A549 (cell line): ENCODE measurements around the gene TCP11L1.

Source experiments
- BHLHE40 ChIP-seq: IDR thresholded peaks from 2 replicates; pipeline ENCODE4 v1.6.1; 2012; ENCODE audit warnings: low read depth, low read length, inconsistent platforms
- CTCF ChIP-seq: fragments of >200 bp; sonication (Bioruptor Twin); formaldehyde crosslinking; IDR thresholded peaks from 3 replicates; pipeline ENCODE4 v1.5.1; 2016
- EP300 ChIP-seq, 2 experiments: fragments of >200 bp; sonication (Bioruptor Twin); formaldehyde crosslinking; IDR thresholded peaks; 2 replicates in 1 of 2; 3 replicates in 1 of 2; pipeline ENCODE4 v1.6.1; 2016 to 2017
- FOSB ChIP-seq: fragments of 250-450 bp; sonication (Bioruptor Pico); IDR thresholded peaks from 2 replicates; pipeline ENCODE4 v1.5.0; 2020; ENCODE audit warnings: mild to moderate bottlenecking, moderate library complexity
- HDAC2 ChIP-seq: fragments of 200-600 bp; sonication (generic); IDR thresholded peaks from 2 replicates; pipeline ENCODE4 v1.6.1; 2016
- MAFK ChIP-seq: fragments of 450-650 bp; IDR thresholded peaks from 2 replicates; pipeline ENCODE4 v1.6.1; 2014; ENCODE audit not compliant: partially characterized antibody
- MYC ChIP-seq: IDR thresholded peaks from 2 replicates; pipeline ENCODE4 v1.6.1; 2012; ENCODE audit warnings: mild to moderate bottlenecking, inconsistent platforms, low read length, improper control_type of control experiment, borderline replicate concordance
- NR3C1 ChIP-seq: fragments of >200 bp; sonication (Bioruptor Twin); formaldehyde crosslinking; IDR thresholded peaks from 3 replicates; pipeline ENCODE4 v1.6.1; 2017
- POLR2A ChIP-seq: IDR thresholded peaks from 2 replicates; pipeline ENCODE4 v1.6.1; 2012; ENCODE audit warnings: mild to moderate bottlenecking, low read length
- REST ChIP-seq: fragments of 200-600 bp; sonication (generic); IDR thresholded peaks from 2 replicates; pipeline ENCODE4 v1.6.1; 2016; ENCODE audit warnings: antibody characterized with exemption, mild to moderate bottlenecking, moderate library complexity
- SMC3 ChIP-seq: fragments of >200 bp; sonication (Bioruptor Twin); formaldehyde crosslinking; IDR thresholded peaks from 3 replicates; pipeline ENCODE4 v1.6.1; 2018; ENCODE audit warnings: inconsistent platforms
- SREBF2 ChIP-seq: fragments of 450-650 bp; IDR thresholded peaks from 2 replicates; pipeline ENCODE4 v1.6.1; 2014; ENCODE audit warnings: mild to moderate bottlenecking, moderate library complexity
- TP53 ChIP-seq: fragments of 250-450 bp; sonication (Bioruptor Pico); IDR thresholded peaks from 2 replicates; pipeline ENCODE4 v1.5.0; 2021; ENCODE audit warnings: mild to moderate bottlenecking, moderate library complexity

- TF ChIP-seq CTCF, result no peak
- no peak for TF ChIP-seq HDAC2
- no peak for TF ChIP-seq FOSB
- TF ChIP-seq MYC, result no peak
- no peak for TF ChIP-seq NR3C1
- no peak for TF ChIP-seq POLR2A
- TF ChIP-seq SMC3, result no peak
- no peak for TF ChIP-seq MAFK
- TF ChIP-seq TP53, result no peak
- no peak for TF ChIP-seq EP300 (IDR thresholded peaks at IDR 0.05)
- TF ChIP-seq BHLHE40, result no peak
- no peak for TF ChIP-seq REST
- no peak for TF ChIP-seq SREBF2
These were observed 17.4 kb upstream of the TCP11L1 start for GRCh38 chr11:33021937-33022336.
